Measurements from ENCODE around the gene TNFSF12. TPM values are rescaled to one million over a fixed set of nuclear protein-coding genes. Genes with fewer than 3 reads are reported as not detected.

Gene TNFSF12
- total and polyA plus RNA-seq, 12 donors: 3.3 to 134 (median 54.7) TPM

DNA sequence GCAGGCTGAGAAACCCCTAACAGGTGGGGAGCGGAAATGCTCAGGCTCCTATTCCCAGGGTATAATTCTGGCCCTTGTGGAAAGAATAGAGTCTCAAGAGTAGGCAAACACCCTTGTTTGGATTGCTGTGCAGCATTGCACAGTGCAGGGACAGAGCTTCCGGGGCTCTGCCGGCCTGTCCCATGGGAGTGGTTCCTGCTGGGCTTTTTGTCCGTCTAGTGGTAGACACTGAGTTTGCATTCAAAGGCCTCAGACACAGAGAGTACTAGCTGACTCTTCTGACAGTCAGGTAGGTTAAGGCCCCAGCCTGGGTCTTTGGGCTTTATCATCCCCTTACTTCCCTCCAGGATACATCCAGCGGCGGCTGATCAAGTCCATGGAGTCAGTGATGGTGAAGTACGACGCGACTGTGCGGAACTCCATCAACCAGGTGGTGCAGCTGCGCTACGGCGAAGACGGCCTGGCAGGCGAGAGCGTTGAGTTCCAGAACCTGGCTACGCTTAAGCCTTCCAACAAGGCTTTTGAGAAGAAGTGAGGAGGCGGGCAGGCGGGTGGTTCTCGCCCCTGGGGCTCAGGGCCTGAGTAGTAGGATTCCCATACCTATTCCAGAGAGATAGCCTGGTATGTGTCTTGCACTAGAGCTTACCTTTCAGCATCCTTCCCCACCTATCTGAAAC lies 46.5 kb upstream of the TNFSF12 start:
- TF ChIP-seq, protein P1, sequence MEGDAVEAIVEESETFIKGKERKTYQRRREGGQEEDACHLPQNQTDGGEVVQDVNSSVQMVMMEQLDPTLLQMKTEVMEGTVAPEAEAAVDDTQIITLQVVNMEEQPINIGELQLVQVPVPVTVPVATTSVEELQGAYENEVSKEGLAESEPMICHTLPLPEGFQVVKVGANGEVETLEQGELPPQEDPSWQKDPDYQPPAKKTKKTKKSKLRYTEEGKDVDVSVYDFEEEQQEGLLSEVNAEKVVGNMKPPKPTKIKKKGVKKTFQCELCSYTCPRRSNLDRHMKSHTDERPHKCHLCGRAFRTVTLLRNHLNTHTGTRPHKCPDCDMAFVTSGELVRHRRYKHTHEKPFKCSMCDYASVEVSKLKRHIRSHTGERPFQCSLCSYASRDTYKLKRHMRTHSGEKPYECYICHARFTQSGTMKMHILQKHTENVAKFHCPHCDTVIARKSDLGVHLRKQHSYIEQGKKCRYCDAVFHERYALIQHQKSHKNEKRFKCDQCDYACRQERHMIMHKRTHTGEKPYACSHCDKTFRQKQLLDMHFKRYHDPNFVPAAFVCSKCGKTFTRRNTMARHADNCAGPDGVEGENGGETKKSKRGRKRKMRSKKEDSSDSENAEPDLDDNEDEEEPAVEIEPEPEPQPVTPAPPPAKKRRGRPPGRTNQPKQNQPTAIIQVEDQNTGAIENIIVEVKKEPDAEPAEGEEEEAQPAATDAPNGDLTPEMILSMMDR (IDR thresholded peaks at IDR 0.05): no peak
- TF ChIP-seq POLR2A (IDR thresholded peaks at IDR 0.05): no peak
- DNase-seq: no peak
- no peaks in the 10 kb centered on the region for H3K27me3 ChIP-seq
- no peaks in the 10 kb centered on the region for H3K9me3 ChIP-seq (replicated peaks in 1 of 3)
- no peak overlapping the region for H3K27ac ChIP-seq
- H3K4me3 ChIP-seq: no peak overlapping the region
- WGBS, 4 donors: 81 to 93% (median 91%) methylated on average over 6 to 20 of the region's 20 CpGs
- intact Hi-C loops (cut with DNase I): no loop called here
- H3K4me1 ChIP-seq (replicated peaks in 1 of 2): no peaks in the 10 kb centered on the region
- peaks cover 0 to 99% of the 10 kb centered on the region in 2 donors for H3K36me3 ChIP-seq (replicated peaks in 1 of 2)

DNA sequence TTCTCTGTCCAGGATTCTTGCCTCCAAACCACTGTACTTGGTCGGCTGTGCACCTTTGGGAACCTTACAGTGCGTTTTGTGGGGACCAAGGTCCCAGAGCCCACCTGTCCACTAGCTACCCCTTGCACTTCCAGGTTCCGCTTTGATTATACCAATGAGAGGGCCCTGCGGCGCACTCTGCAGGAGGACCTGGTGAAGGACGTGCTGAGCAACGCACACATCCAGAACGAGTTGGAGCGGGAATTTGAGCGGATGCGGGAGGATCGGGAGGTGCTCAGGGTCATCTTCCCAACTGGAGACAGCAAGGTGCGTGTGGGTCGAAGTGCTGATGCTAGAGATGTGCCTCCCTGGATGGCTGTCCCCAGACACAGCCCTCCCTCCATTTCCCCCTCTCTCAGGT lies 45.9 kb upstream of the TNFSF12 start:
- 72 to 90% (median 80%) methylated on average over 13 to 14 of the region's 14 CpGs for WGBS, 4 donors
- intact Hi-C loops (cut with DNase I): no loop called here
- H3K36me3 ChIP-seq (replicated peaks in 1 of 2): peaks cover 0 to 99% of the 10 kb centered on the region in 2 donors
- H3K27ac ChIP-seq: no peak overlapping the region
- H3K4me1 ChIP-seq (replicated peaks in 1 of 2): no peaks in the 10 kb centered on the region
- no peaks in the 10 kb centered on the region for H3K9me3 ChIP-seq (replicated peaks in 1 of 3)
- H3K4me3 ChIP-seq: no peak overlapping the region
- H3K27me3 ChIP-seq: no peaks in the 10 kb centered on the region
- DNase-seq: no peak
- TF ChIP-seq POLR2A (IDR thresholded peaks at IDR 0.05): no peak
- TF ChIP-seq, protein P1 (IDR thresholded peaks at IDR 0.05): peak in 2 of 6 experiments; percentile 10

DNA sequence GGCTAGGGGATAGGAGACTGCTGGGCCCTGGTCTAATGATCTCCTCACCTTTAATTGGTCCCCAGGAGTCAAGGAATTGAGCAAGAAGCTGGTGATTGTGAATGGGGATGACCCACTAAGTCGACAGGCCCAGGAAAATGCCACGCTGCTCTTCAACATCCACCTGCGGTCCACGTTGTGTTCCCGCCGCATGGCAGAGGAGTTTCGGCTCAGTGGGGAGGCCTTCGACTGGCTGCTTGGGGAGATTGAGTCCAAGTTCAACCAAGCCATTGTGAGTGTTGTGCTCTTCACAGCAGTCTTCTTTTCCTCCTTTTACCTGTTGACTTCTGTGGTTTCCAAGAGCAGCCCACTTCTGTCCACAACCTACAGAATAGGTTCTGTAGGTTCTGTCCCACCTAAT lies 45.3 kb upstream of the TNFSF12 start:
- Histone ChIP-seq H3K36me3 (replicated peaks in 1 of 2) (peaks cover 0 to 99% of the 10 kb centered on the region in 2 donors), H3K4me3 (no peak overlapping the region), H3K4me1 (replicated peaks in 1 of 2) (no peaks in the 10 kb centered on the region), H3K9me3 (replicated peaks in 1 of 3) (no peaks in the 10 kb centered on the region), H3K27ac (no peak overlapping the region), H3K27me3 (no peaks in the 10 kb centered on the region)
- no peak for DNase-seq
- TF ChIP-seq, protein P1 (IDR thresholded peaks at IDR 0.05): no peak
- TF ChIP-seq POLR2A (IDR thresholded peaks at IDR 0.05): no peak
- intact Hi-C loops (cut with DNase I): no loop called here
- 89 to 97% (median 93%) methylated on average over 8 of the region's 8 CpGs for WGBS, 4 donors

DNA sequence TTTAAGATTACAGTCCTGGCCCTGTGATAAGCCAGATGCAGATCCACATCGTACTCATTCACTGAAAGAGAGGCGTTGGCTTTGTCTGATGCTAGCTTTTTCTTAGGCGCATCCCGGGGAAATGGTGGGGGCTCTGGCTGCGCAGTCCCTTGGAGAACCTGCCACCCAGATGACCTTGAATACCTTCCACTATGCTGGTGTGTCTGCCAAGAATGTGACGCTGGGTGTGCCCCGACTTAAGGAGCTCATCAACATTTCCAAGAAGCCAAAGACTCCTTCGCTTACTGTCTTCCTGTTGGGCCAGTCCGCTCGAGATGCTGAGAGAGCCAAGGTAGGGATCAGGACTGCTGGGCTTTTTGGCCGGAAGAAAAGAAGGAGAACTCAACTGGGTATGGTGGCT lies 40.7 kb upstream of the TNFSF12 start:
- no peaks in the 10 kb centered on the region for H3K4me1 ChIP-seq (replicated peaks in 1 of 2)
- no peak for DNase-seq
- peaks cover 0 to 99% of the 10 kb centered on the region in 2 donors for H3K36me3 ChIP-seq (replicated peaks in 1 of 2)
- no peak overlapping the region for H3K4me3 ChIP-seq
- TF ChIP-seq, protein P1 (IDR thresholded peaks at IDR 0.05): no peak
- no peak for TF ChIP-seq POLR2A (IDR thresholded peaks at IDR 0.05)
- intact Hi-C loops (cut with DNase I): no loop called here
- H3K9me3 ChIP-seq (replicated peaks in 1 of 3): no peaks in the 10 kb centered on the region
- H3K27ac ChIP-seq: no peak overlapping the region
- WGBS, 4 donors: 71 to 88% (median 78%) methylated on average over 11 of the region's 11 CpGs
- no peaks in the 10 kb centered on the region for H3K27me3 ChIP-seq
